Measurements from ENCODE around the gene FAM98C. TPM values are rescaled to one million over a fixed set of nuclear protein-coding genes. Genes with fewer than 3 reads are reported as not detected.

Gene FAM98C
- total and polyA plus RNA-seq, 2 donors (not counting 1 experiment from before 2014, with no cell fraction given) = 44.1 to 73.5 TPM

DNA sequence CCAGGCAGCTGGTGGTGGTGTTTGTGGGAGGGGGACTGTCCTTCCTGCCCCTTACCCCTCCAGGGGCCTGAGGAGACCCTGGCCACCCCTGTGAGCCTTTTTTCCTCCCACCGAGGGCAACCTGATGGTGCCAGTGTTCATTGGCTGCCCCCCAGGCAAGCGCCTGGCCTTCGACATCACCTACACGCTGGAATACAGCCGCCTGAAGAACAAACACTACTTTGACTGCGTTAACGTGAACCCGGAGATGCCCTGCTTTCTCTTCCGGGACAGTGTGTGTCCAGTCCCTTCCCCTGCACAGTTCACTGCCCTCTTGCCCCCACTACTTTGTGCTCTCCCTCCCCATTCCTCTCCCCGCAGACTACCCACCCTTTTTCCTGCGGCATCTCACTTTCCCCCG, 35.9 kb upstream of the FAM98C start:
- DNase-seq (no peak), ATAC-seq (ENCODE audit: low read depth) (no peak)
- TF ChIP-seq, protein P1, sequence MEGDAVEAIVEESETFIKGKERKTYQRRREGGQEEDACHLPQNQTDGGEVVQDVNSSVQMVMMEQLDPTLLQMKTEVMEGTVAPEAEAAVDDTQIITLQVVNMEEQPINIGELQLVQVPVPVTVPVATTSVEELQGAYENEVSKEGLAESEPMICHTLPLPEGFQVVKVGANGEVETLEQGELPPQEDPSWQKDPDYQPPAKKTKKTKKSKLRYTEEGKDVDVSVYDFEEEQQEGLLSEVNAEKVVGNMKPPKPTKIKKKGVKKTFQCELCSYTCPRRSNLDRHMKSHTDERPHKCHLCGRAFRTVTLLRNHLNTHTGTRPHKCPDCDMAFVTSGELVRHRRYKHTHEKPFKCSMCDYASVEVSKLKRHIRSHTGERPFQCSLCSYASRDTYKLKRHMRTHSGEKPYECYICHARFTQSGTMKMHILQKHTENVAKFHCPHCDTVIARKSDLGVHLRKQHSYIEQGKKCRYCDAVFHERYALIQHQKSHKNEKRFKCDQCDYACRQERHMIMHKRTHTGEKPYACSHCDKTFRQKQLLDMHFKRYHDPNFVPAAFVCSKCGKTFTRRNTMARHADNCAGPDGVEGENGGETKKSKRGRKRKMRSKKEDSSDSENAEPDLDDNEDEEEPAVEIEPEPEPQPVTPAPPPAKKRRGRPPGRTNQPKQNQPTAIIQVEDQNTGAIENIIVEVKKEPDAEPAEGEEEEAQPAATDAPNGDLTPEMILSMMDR (IDR thresholded peaks at IDR 0.05) = no peak
- no peak for TF ChIP-seq EZH2 (IDR thresholded peaks at IDR 0.05; ENCODE audit: borderline replicate concordance, insufficient read depth, low read depth, low read length, poor library complexity, severe bottlenecking)
- peaks cover 9 to 13% of the 10 kb centered on the region in 2 donors for H3K4me1 ChIP-seq (ENCODE audit: control insufficient read depth in 2 of 2, insufficient read depth in 2 of 2, low read length in 2 of 2)
- H3K4me2 ChIP-seq (replicated peaks; ENCODE audit: low read depth, low read length, poor library complexity, severe bottlenecking) = no peak overlapping the region
- no peaks in the 10 kb centered on the region for H3K79me2 ChIP-seq (ENCODE audit: control insufficient read depth, insufficient read depth, low read length)
- WGBS (ENCODE audit: insufficient coverage) = 95% methylated on average over 12 of the region's 12 CpGs
- ChIA-PET POLR2A (no interaction called here), CTCF (no interaction called here)
- H2AFZ ChIP-seq (ENCODE audit: insufficient read depth, low read depth, low read length, poor library complexity, severe bottlenecking) = no peak overlapping the region
- H4K20me1 ChIP-seq (ENCODE audit: control insufficient read depth, insufficient read depth, low read length, poor library complexity, severe bottlenecking) = no peaks in the 10 kb centered on the region
- peaks cover 0 to 25% (median 0%) of the 10 kb centered on the region in 4 experiments for H3K27me3 ChIP-seq (replicated peaks in 1 of 4; ENCODE audit: control extremely low read depth in 1 of 4, control insufficient read depth in 3 of 4, insufficient read depth in 4 of 4, low read length in 3 of 4)
- peaks cover 13% of the 10 kb centered on the region for H3K27me3 Mint-ChIP-seq
- no peak overlapping the region for H3K4me3 Mint-ChIP-seq
- intact Hi-C loops (cut with micrococcal nuclease) = no loop called here
- H3K9me3 Mint-ChIP-seq (ENCODE audit: insufficient read depth) = no peaks in the 10 kb centered on the region
- peaks cover 5% of the 10 kb centered on the region for H3K4me1 Mint-ChIP-seq
- no peak overlapping the region for H3K9ac ChIP-seq (ENCODE audit: low read length)
- no peaks in the 10 kb centered on the region for H3K36me3 ChIP-seq (replicated peaks in 1 of 2; ENCODE audit: control extremely low read depth in 1 of 2, control insufficient read depth in 1 of 2, extremely low read depth in 1 of 2, insufficient read depth in 2 of 2, low read length in 1 of 2)
- H3K27ac Mint-ChIP-seq = no peak overlapping the region
- H3K4me3 ChIP-seq (ENCODE audit: control extremely low read depth in 1 of 5, extremely low read depth in 1 of 5, insufficient read depth in 1 of 5, low read depth in 2 of 5, low read length in 4 of 5) = no peak overlapping the region
- no peak overlapping the region for H3K27ac ChIP-seq (ENCODE audit: low read length in 2 of 2)
- peaks cover 0 to 2% (median 0%) of the 10 kb centered on the region in 3 donors for H3K9me3 ChIP-seq (ENCODE audit: control extremely low read depth in 1 of 3, control insufficient read depth in 2 of 3, insufficient read depth in 1 of 3, low read length in 2 of 3)

DNA sequence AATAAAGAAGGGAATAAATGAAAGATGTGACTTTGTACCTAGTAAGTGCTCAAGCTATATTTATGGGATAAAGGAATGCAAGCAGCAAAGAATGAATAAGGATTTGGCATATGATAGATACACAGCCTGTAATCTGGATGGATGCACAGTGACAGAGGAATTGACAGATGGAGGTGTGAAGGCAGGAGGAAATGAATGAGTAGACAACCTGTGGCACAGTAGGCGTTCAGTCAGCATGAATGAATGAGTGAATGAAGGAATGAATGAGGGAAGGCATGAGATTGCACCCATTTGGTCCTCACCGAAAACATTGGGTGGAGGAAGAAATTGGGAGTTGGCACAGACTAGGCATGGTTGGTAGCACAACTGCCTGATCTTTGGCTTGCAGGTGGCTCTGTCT, 33.3 kb upstream of the FAM98C start:
- H3K9me3 Mint-ChIP-seq (ENCODE audit: insufficient read depth) = no peaks in the 10 kb centered on the region
- intact Hi-C loops (cut with micrococcal nuclease) = no loop called here
- Histone ChIP-seq H3K4me2 (replicated peaks; ENCODE audit: low read depth, low read length, poor library complexity, severe bottlenecking) (no peak overlapping the region), H3K27ac (ENCODE audit: low read length in 2 of 2) (no peak overlapping the region), H3K36me3 (replicated peaks in 1 of 2; ENCODE audit: control extremely low read depth in 1 of 2, control insufficient read depth in 1 of 2, extremely low read depth in 1 of 2, insufficient read depth in 2 of 2, low read length in 1 of 2) (no peaks in the 10 kb centered on the region), H4K20me1 (ENCODE audit: control insufficient read depth, insufficient read depth, low read length, poor library complexity, severe bottlenecking) (no peaks in the 10 kb centered on the region), H3K9ac (ENCODE audit: low read length) (no peak overlapping the region), H3K9me3 (ENCODE audit: control extremely low read depth in 1 of 3, control insufficient read depth in 2 of 3, insufficient read depth in 1 of 3, low read length in 2 of 3) (peaks cover 0 to 2% (median 0%) of the 10 kb centered on the region in 3 donors), H3K4me3 (ENCODE audit: control extremely low read depth in 1 of 5, extremely low read depth in 1 of 5, insufficient read depth in 1 of 5, low read depth in 2 of 5, low read length in 4 of 5) (no peak overlapping the region), H3K79me2 (ENCODE audit: control insufficient read depth, insufficient read depth, low read length) (no peaks in the 10 kb centered on the region), H3K4me1 (ENCODE audit: control insufficient read depth in 2 of 2, insufficient read depth in 2 of 2, low read length in 2 of 2) (peaks cover 3 to 7% of the 10 kb centered on the region in 2 donors), H2AFZ (ENCODE audit: insufficient read depth, low read depth, low read length, poor library complexity, severe bottlenecking) (no peak overlapping the region), H3K27me3 (replicated peaks in 1 of 4; ENCODE audit: control extremely low read depth in 1 of 4, control insufficient read depth in 3 of 4, insufficient read depth in 4 of 4, low read length in 3 of 4) (peaks cover 0 to 28% (median 0%) of the 10 kb centered on the region in 4 experiments)
- peaks cover 5% of the 10 kb centered on the region for H3K4me1 Mint-ChIP-seq
- no peak overlapping the region for H3K27ac Mint-ChIP-seq
- DNase-seq (no peak), ATAC-seq (ENCODE audit: low read depth) (no peak)
- ChIA-PET POLR2A (no interaction called here), CTCF (no interaction called here)
- WGBS (ENCODE audit: insufficient coverage) = 92% methylated on average over 2 of the region's 2 CpGs
- H3K4me3 Mint-ChIP-seq = no peak overlapping the region
- peaks cover 13% of the 10 kb centered on the region for H3K27me3 Mint-ChIP-seq
- TF ChIP-seq, protein P1 (IDR thresholded peaks at IDR 0.05) = no peak
- no peak for TF ChIP-seq EZH2 (IDR thresholded peaks at IDR 0.05; ENCODE audit: borderline replicate concordance, insufficient read depth, low read depth, low read length, poor library complexity, severe bottlenecking)

All from B cell (primary cell).